PFSK-1 (cell line): ENCODE measurements around the gene CCDC89.

Experiments
- FOXP2 ChIP-seq: optimal IDR thresholded peaks from 2 replicates; pipeline ENCODE3; 2011; ENCODE audit warnings: borderline replicate concordance, control low read depth, inconsistent platforms; ENCODE audit not compliant: insufficient read depth; ENCODE audit errors: extremely low read length, extremely low read depth
- POLR2AphosphoS5 ChIP-seq: IDR thresholded peaks from 2 replicates; pipeline ENCODE4 v1.6.1; 2012; ENCODE audit warnings: low read depth, mild to moderate bottlenecking, control low read depth, low read length, moderate library complexity
- SIN3A ChIP-seq: IDR thresholded peaks from 2 replicates; pipeline ENCODE4 v1.6.1; 2012; ENCODE audit warnings: mild to moderate bottlenecking, low read length, moderate library complexity, borderline replicate concordance; ENCODE audit not compliant: insufficient read depth
- TAF1 ChIP-seq: IDR thresholded peaks from 2 replicates; pipeline ENCODE4 v1.6.1; 2012; ENCODE audit warnings: low read length, control low read depth, borderline replicate concordance; ENCODE audit not compliant: insufficient read depth
- TF ChIP-seq, protein P1 (sequence below), 2 experiments: IDR thresholded peaks; 2 replicates each; pipeline versions ENCODE4 v1.6.1 to v1.8.0; 2011 to 2012; ENCODE audit warnings: low read depth in 2 of 2, low read length in 2 of 2, control low read depth in 1 of 2, inconsistent platforms in 1 of 2, mild to moderate bottlenecking in 1 of 2, moderate library complexity in 1 of 2; ENCODE audit not compliant: insufficient read depth in 1 of 2

CCDC89 gene

GRCh38 chr11:85679576-85679975 is 6.4 kb downstream of the CCDC89 start:
- TF ChIP-seq, protein P1, sequence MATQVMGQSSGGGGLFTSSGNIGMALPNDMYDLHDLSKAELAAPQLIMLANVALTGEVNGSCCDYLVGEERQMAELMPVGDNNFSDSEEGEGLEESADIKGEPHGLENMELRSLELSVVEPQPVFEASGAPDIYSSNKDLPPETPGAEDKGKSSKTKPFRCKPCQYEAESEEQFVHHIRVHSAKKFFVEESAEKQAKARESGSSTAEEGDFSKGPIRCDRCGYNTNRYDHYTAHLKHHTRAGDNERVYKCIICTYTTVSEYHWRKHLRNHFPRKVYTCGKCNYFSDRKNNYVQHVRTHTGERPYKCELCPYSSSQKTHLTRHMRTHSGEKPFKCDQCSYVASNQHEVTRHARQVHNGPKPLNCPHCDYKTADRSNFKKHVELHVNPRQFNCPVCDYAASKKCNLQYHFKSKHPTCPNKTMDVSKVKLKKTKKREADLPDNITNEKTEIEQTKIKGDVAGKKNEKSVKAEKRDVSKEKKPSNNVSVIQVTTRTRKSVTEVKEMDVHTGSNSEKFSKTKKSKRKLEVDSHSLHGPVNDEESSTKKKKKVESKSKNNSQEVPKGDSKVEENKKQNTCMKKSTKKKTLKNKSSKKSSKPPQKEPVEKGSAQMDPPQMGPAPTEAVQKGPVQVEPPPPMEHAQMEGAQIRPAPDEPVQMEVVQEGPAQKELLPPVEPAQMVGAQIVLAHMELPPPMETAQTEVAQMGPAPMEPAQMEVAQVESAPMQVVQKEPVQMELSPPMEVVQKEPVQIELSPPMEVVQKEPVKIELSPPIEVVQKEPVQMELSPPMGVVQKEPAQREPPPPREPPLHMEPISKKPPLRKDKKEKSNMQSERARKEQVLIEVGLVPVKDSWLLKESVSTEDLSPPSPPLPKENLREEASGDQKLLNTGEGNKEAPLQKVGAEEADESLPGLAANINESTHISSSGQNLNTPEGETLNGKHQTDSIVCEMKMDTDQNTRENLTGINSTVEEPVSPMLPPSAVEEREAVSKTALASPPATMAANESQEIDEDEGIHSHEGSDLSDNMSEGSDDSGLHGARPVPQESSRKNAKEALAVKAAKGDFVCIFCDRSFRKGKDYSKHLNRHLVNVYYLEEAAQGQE (IDR thresholded peaks at IDR 0.05; ENCODE audit: insufficient read depth in 1 of 2, low read depth in 2 of 2, low read length in 2 of 2) = no peak
- TF ChIP-seq SIN3A (no peak), TAF1 (no peak), POLR2AphosphoS5 (no peak), FOXP2 (no peak)

- no peak for TF ChIP-seq FOXP2
- TF ChIP-seq SIN3A = no peak
- TF ChIP-seq POLR2AphosphoS5 = no peak
- TF ChIP-seq, protein P1 (IDR thresholded peaks at IDR 0.05; ENCODE audit: insufficient read depth in 1 of 2, low read depth in 2 of 2, low read length in 2 of 2) = no peak
- no peak for TF ChIP-seq TAF1
Measured at GRCh38 chr11:85673393-85673792, 12.6 kb downstream of the CCDC89 start.

- TF ChIP-seq TAF1 (no peak), FOXP2 (no peak), POLR2AphosphoS5 (no peak)
Measured at GRCh38 chr11:85672105-85672902, 13.7 kb downstream of the CCDC89 start.

GRCh38 chr11:85668157-85668556 is 17.8 kb downstream of the CCDC89 start:
- TF ChIP-seq TAF1 (no peak), SIN3A (no peak), FOXP2 (no peak), POLR2AphosphoS5 (no peak)
- TF ChIP-seq, protein P1 (IDR thresholded peaks at IDR 0.05; ENCODE audit: insufficient read depth in 1 of 2, low read depth in 2 of 2, low read length in 2 of 2) = no peak

GRCh38 chr11:85666687-85667086 is 19.3 kb downstream of the CCDC89 start:
- no peak for TF ChIP-seq TAF1
- no peak for TF ChIP-seq POLR2AphosphoS5
- TF ChIP-seq, protein P1 (IDR thresholded peaks at IDR 0.05; ENCODE audit: insufficient read depth in 1 of 2, low read depth in 2 of 2, low read length in 2 of 2) = no peak
- TF ChIP-seq SIN3A = no peak
- no peak for TF ChIP-seq FOXP2
